Osteocyte (in vitro differentiated cells): Measurements from ENCODE around the gene SCYGR4. TPM values are rescaled to one million over a fixed set of nuclear protein-coding genes. Genes with fewer than 3 reads are reported as not detected.

ENCODE experiments used
- DNase-seq: peaks from one replicate; pipeline ENCODE4 v3.0.0; 2021; ENCODE audit warnings: mixed read lengths; ENCODE audit not compliant: unreplicated experiment; ENCODE audit errors: extremely low spot score
- H3K27ac Mint-ChIP-seq: one replicate; pipeline ENCODE4 v1.8.0; 2021; ENCODE audit warnings: mild to moderate bottlenecking, mixed read lengths; ENCODE audit not compliant: unreplicated experiment
- H3K27me3 Mint-ChIP-seq: one replicate; pipeline ENCODE4 v1.8.0; 2021; ENCODE audit warnings: mixed read lengths; ENCODE audit not compliant: unreplicated experiment
- H3K36me3 Mint-ChIP-seq: one replicate; pipeline ENCODE4 v1.8.0; 2021; ENCODE audit warnings: mixed read lengths; ENCODE audit not compliant: unreplicated experiment
- H3K4me1 Mint-ChIP-seq: one replicate; pipeline ENCODE4 v1.8.0; 2021; ENCODE audit warnings: mixed read lengths; ENCODE audit not compliant: unreplicated experiment
- H3K4me3 Mint-ChIP-seq: one replicate; pipeline ENCODE4 v1.8.0; 2021; ENCODE audit warnings: mild to moderate bottlenecking, moderate library complexity, mixed read lengths; ENCODE audit not compliant: unreplicated experiment
- H3K9me3 Mint-ChIP-seq: one replicate; pipeline ENCODE4 v1.8.0; 2021; ENCODE audit warnings: mixed read lengths; ENCODE audit not compliant: unreplicated experiment
- CTCF ChIP-seq: fragments of 200-600 bp; sonication (generic); IDR thresholded peaks from 2 replicates; pipeline ENCODE4 v1.5.0; 2021; ENCODE audit warnings: antibody characterized with exemption, mild to moderate bottlenecking, moderate library complexity
- long read RNA-seq: library from polyadenylated mRNA; unstranded; transcript quantifications from one replicate; pipeline ENCODE4 v2.0.0, GENCODE V29; 2021
- total RNA-seq: library from RNA; stranded (reverse); gene quantifications from 2 replicates; pipeline ENCODE4 v1.2.1, GENCODE V29; 2021

The SCYGR4 gene
- total RNA-seq, result not detected in 2 replicates
- long read RNA-seq, result 0 reads

GRCh38 chr2:227617316-227618230, at the start of gene SCYGR4:
Gene SCYGR4, plus strand, starts transcription at chr2:227617498. Its CDS starts 0 bp downstream, at chr2:227617498.
- H3K9me3 Mint-ChIP-seq, result no peaks in the 10 kb centered on the region
- no peaks in the 10 kb centered on the region for H3K36me3 Mint-ChIP-seq
- no peak within 1 kb of the TSS for H3K4me3 Mint-ChIP-seq
- H3K27me3 Mint-ChIP-seq, result peaks cover 5% of the 10 kb centered on the region
- no peak for DNase-seq
- H3K27ac Mint-ChIP-seq, result no peak within 1 kb of the TSS
- peaks cover 4% of the 10 kb centered on the region for H3K4me1 Mint-ChIP-seq
- no peak for TF ChIP-seq CTCF

GRCh38 chr2:227568852-227569169, 48.5 kb upstream of the SCYGR4 start:
- Mint-ChIP-seq H3K4me1 (peaks cover 2% of the 10 kb centered on the region), H3K27me3 (no peaks in the 10 kb centered on the region), H3K27ac (no peak overlapping the region), H3K4me3 (no peak overlapping the region), H3K36me3 (peaks cover 7% of the 10 kb centered on the region), H3K9me3 (no peaks in the 10 kb centered on the region)
- TF ChIP-seq CTCF, result no peak
- no peak for DNase-seq

- DNase-seq, result no peak
- Mint-ChIP-seq H3K9me3 (no peaks in the 10 kb centered on the region), H3K27me3 (no peaks in the 10 kb centered on the region), H3K27ac (no peak overlapping the region), H3K4me3 (no peak overlapping the region), H3K4me1 (peaks cover 2% of the 10 kb centered on the region), H3K36me3 (peaks cover 4% of the 10 kb centered on the region)
- TF ChIP-seq CTCF, result no peak
Measured at GRCh38 chr2:227570615-227571014, 46.7 kb upstream of the SCYGR4 start.

- Mint-ChIP-seq H3K27me3 (peaks cover 18% of the 10 kb centered on the region), H3K4me1 (peaks cover 2% of the 10 kb centered on the region), H3K36me3 (no peaks in the 10 kb centered on the region), H3K9me3 (no peaks in the 10 kb centered on the region), H3K4me3 (no peak overlapping the region), H3K27ac (no peak overlapping the region)
- TF ChIP-seq CTCF, result no peak
- no peak for DNase-seq
Measured at GRCh38 chr2:227576110-227576509, 41.2 kb upstream of the SCYGR4 start.

- Mint-ChIP-seq H3K4me1 (no peaks in the 10 kb centered on the region), H3K9me3 (no peaks in the 10 kb centered on the region), H3K4me3 (no peak overlapping the region), H3K36me3 (no peaks in the 10 kb centered on the region), H3K27ac (no peak overlapping the region), H3K27me3 (peaks cover 21% of the 10 kb centered on the region)
- no peak for TF ChIP-seq CTCF
- DNase-seq, result no peak
Measured at GRCh38 chr2:227576812-227577211, 40.5 kb upstream of the SCYGR4 start.
